MM.1S (cell line): ENCODE measurements around the gene GPER1.

Source experiments
- EZH2 ChIP-seq: fragments of 300-600 bp; sonication (generic); optimal IDR thresholded peaks from 2 replicates; pipeline ENCODE3; 2017; ENCODE audit warnings: low read depth, mild to moderate bottlenecking, antibody characterized with exemption, low read length, mixed read lengths
- TF ChIP-seq, protein P1 (sequence below): fragments of 300-600 bp; sonication (generic); IDR thresholded peaks from 2 replicates; pipeline ENCODE4 v1.5.1; 2016; ENCODE audit warnings: antibody characterized with exemption, low read length, mixed read lengths

DNA sequence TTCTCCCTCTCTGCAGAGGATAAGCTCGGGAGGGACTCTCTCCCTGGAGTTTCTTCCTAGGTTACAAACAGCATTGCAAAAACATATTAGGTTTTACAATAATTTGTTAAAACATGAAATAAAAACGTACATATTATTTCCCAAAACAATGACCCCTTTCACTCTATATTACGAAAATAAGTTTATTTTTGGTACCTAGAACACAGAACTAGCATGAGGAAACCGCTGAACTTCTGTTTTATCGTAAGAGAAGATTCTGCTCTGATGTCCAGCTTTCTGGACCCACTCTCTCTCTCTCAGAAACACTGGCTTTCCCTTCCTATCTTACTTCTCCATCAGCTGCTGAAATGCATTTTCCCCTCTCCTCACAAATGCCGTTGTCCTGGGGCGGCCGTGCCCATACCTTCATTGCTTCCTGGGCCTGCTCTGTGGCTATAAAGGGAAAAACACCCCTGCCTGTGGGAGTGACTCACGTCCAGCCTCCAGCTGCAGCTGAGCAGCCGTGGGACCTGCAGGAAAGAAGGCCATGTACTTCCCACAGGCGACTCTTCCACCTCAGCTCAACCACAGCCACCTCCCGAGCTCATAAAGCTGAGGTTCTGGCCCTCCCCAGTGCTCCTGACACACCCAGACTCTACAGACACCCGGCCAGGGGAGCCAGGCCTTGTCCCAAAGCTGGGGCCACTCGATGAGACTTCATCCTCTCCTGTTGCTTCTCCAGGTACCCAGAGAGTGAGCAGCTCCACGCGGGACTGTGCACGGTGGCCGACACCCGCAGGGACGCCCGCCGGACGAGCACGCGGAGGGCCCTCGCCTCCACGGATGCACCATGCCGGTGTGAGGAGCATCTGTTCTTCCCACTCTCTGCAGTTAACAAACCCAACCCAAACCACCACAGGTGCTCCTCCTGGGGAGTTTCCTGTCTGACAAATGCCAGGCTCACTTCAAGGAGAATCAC is 3.1 kb downstream of the GPER1 start:
- TF ChIP-seq, protein P1, sequence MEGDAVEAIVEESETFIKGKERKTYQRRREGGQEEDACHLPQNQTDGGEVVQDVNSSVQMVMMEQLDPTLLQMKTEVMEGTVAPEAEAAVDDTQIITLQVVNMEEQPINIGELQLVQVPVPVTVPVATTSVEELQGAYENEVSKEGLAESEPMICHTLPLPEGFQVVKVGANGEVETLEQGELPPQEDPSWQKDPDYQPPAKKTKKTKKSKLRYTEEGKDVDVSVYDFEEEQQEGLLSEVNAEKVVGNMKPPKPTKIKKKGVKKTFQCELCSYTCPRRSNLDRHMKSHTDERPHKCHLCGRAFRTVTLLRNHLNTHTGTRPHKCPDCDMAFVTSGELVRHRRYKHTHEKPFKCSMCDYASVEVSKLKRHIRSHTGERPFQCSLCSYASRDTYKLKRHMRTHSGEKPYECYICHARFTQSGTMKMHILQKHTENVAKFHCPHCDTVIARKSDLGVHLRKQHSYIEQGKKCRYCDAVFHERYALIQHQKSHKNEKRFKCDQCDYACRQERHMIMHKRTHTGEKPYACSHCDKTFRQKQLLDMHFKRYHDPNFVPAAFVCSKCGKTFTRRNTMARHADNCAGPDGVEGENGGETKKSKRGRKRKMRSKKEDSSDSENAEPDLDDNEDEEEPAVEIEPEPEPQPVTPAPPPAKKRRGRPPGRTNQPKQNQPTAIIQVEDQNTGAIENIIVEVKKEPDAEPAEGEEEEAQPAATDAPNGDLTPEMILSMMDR = no peak
- TF ChIP-seq EZH2 = no peak
